AG04450 (cell line): ENCODE measurements around the gene LRIG2. TPM values are rescaled to one million over a fixed set of nuclear protein-coding genes. Genes with fewer than 3 reads are reported as not detected.

Experiments used
- CTCF ChIA-PET: fragments of 300-600, 350-600 bp; formaldehyde crosslinking; extraction: SDS; loops from one replicate; lab custom pipeline; 2022; ENCODE audit warnings: antibody characterized with exemption, inconsistent platforms; lab: Charles Lee
- POLR2A ChIA-PET: fragments of 350-600 bp; formaldehyde crosslinking; extraction: SDS; loops from one replicate; lab custom pipeline; 2021; ENCODE audit warnings: antibody characterized with exemption, inconsistent platforms; lab: Yijun Ruan, JAX
- DNase-seq: peaks from one replicate; pipeline ENCODE4 v3.0.0-alpha.2; 2011; ENCODE audit warnings: low read depth, low spot score
- H3K27ac ChIP-seq: one replicate; pipeline ENCODE4 v1.5.1; 2012; ENCODE audit warnings: low read depth, low read length, control low read depth
- H3K27me3 ChIP-seq: one replicate; pipeline ENCODE4 v1.6.0; 2012; ENCODE audit warnings: low read length; ENCODE audit not compliant: control insufficient read depth, insufficient read depth
- H3K4me3 ChIP-seq: 2 replicates; pipeline ENCODE4 v1.5.1; 2011; ENCODE audit warnings: mild to moderate bottlenecking, low read depth, low read length, control low read depth
- H3K9me3 ChIP-seq: 2 replicates; pipeline ENCODE4 v1.5.1; 2012; ENCODE audit warnings: low read length; ENCODE audit not compliant: control insufficient read depth, insufficient read depth
- polyA plus RNA-seq: library from polyadenylated mRNA; depleted of rRNA; stranded (reverse); fragments of >200 nt; gene quantifications from 2 replicates; pipeline ENCODE4 v1.2.3, GENCODE V29; 2011
- TF ChIP-seq, protein P1 (sequence below): IDR thresholded peaks from 2 replicates; pipeline ENCODE4 v1.5.1; 2011; ENCODE audit warnings: low read depth, low read length, control low read depth, inconsistent platforms

The LRIG2 gene
- polyA plus RNA-seq, 1 experiment: 9.7 TPM

DNA sequence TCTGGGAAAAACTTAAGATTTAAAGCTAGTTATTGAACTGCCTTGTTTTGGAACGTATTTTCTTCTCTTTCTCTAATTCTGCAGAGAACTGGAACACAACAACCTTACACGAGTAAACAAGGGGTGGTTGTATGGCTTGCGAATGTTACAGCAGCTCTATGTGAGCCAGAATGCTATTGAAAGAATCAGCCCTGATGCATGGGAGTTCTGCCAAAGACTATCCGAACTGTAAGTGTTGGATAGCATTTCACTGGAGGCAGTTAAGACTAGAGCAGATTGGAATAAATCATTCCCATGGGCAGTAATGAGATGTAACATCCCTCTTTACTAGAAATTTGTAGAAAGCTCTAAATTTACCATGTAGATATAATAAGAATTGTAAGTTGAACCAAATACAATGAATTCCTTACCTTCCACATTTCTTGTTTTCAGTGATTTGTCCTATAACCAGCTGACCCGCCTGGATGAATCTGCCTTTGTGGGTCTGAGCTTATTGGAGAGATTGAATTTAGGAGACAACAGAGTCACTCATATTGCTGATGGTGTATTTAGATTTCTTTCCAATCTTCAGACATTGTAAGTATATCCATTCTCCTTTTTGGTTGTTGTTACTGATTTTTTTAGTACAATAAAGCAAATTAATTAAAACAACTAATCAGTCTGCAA lies 22.9 kb downstream of the LRIG2 start:
- ChIA-PET POLR2A (no interaction called here), CTCF (interaction anchor here (0.6 to 7.4 kb wide), 2 partner anchors 23 to 462 kb away, joined by 4 to 62 read pairs; partner anchors contain the start of gene LRIG2)
- DNase-seq: no peak
- H3K4me3 ChIP-seq: no peak overlapping the region
- no peaks in the 10 kb centered on the region for H3K9me3 ChIP-seq
- no peaks in the 10 kb centered on the region for H3K27me3 ChIP-seq
- H3K27ac ChIP-seq: no peak overlapping the region
- TF ChIP-seq, protein P1, sequence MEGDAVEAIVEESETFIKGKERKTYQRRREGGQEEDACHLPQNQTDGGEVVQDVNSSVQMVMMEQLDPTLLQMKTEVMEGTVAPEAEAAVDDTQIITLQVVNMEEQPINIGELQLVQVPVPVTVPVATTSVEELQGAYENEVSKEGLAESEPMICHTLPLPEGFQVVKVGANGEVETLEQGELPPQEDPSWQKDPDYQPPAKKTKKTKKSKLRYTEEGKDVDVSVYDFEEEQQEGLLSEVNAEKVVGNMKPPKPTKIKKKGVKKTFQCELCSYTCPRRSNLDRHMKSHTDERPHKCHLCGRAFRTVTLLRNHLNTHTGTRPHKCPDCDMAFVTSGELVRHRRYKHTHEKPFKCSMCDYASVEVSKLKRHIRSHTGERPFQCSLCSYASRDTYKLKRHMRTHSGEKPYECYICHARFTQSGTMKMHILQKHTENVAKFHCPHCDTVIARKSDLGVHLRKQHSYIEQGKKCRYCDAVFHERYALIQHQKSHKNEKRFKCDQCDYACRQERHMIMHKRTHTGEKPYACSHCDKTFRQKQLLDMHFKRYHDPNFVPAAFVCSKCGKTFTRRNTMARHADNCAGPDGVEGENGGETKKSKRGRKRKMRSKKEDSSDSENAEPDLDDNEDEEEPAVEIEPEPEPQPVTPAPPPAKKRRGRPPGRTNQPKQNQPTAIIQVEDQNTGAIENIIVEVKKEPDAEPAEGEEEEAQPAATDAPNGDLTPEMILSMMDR: no peak

DNA sequence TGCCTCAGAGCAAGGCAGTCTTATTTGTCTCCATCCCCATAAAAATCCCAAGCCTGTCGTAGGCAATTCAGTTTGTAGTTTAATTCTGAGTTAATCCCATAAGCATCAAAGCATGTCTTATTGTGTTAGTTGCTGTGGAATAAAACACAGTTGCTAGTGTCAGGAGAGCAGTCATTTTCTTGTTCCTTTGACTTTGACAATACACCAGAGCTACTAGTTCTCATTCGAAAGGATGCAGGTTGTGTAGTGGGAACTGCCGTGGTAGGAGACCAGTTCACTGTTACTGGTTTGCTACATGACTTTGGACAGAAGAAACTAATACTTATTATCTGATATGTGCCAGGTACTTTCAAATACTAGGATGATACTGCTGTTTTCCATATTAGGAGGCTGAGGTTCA lies 23.5 kb downstream of the LRIG2 start:
- TF ChIP-seq, protein P1: no peak

DNA sequence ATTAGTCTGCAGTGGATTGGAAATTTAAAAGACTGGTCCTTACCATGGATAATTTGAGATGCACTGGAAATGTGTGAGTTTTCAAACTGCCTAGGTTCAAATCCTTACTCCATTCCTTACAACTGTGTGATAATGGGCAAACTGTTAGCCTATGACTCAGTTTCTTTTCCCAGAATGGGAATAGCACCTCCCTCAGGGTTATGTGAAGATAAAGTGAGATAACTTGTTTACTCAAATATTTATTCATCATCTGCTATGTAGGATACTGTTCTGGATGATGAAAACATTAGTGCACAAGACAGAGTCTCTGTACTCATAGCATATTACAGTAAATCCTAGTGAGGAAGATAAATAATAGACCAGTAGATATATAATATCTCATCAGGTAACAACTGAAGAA lies 28.6 kb downstream of the LRIG2 start:
- no peak overlapping the region for H3K4me3 ChIP-seq
- no peaks in the 10 kb centered on the region for H3K27me3 ChIP-seq
- TF ChIP-seq, protein P1: no peak
- CTCF ChIA-PET: interaction anchor here (1.7 kb wide), 1 partner anchor 29 kb away, joined by 4 read pairs; the partner anchor contains the start of gene LRIG2
- DNase-seq: no peak
- H3K27ac ChIP-seq: no peak overlapping the region
- no peaks in the 10 kb centered on the region for H3K9me3 ChIP-seq
- POLR2A ChIA-PET: no interaction called here

More for the DNA sequence above, 23.5 kb downstream of the LRIG2 start:
- no peaks in the 10 kb centered on the region for H3K9me3 ChIP-seq
- POLR2A ChIA-PET: no interaction called here
- DNase-seq: no peak
- H3K27ac ChIP-seq: no peak overlapping the region
- CTCF ChIA-PET: interaction anchor here (7.4 kb wide), 1 partner anchor 23 kb away, joined by 62 read pairs; the partner anchor contains the start of gene LRIG2
- H3K4me3 ChIP-seq: no peak overlapping the region
- H3K27me3 ChIP-seq: no peaks in the 10 kb centered on the region

DNA sequence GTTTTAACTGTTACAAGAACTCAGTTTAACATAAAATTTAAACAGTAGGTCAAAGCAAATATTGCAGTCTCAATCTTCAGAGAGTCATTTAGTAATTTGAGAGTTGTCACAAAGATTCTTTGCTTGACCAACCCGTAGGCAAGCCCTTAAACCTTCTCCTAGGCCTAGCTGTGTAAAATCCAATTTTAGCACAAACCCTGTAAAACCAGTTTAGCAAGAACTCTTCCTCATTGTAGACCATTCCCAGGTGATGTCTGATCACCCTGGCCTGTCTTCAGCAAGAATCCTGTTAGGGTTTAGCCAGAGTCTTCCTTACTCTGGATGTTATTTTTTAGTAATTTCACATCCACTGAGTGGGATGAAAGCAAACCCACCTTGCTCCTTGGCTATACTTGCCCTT lies 30.1 kb downstream of the LRIG2 start:
- POLR2A ChIA-PET: no interaction called here

More for the DNA sequence above, 30.1 kb downstream of the LRIG2 start:
- no peaks in the 10 kb centered on the region for H3K27me3 ChIP-seq
- TF ChIP-seq, protein P1: no peak
- CTCF ChIA-PET: interaction anchor here (1.7 kb wide), 1 partner anchor 30 kb away, joined by 4 read pairs; the partner anchor contains the start of gene LRIG2
- DNase-seq: no peak
- H3K4me3 ChIP-seq: no peak overlapping the region
- H3K27ac ChIP-seq: no peak overlapping the region
- H3K9me3 ChIP-seq: no peaks in the 10 kb centered on the region
